ENCODE measurements around the gene THOC1.
A peak's percentile ranks its signal among the peaks of the same experiment; 100 is the strongest.

THOC1 gene

DNA sequence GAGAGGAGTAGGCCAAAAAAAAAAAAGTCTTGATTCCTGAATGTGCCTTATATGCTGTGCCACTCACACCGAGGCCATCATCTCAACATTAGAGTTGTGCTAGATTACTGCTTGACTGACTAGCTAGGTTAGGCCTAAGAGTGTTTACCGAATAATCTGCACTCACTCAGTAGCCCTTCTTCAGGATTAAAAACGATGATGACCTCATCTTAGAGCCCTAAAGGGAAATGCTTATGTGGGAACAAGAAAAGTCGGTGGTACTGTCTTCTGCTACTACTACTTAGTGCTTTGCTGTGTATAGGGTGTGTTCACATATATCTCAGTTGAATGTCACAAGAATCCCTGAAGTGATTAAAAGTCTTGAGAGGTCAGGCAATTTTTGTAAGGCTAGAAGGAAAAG is 54.3 kb downstream of the THOC1 start:
- DNase-seq = no peak

DNA sequence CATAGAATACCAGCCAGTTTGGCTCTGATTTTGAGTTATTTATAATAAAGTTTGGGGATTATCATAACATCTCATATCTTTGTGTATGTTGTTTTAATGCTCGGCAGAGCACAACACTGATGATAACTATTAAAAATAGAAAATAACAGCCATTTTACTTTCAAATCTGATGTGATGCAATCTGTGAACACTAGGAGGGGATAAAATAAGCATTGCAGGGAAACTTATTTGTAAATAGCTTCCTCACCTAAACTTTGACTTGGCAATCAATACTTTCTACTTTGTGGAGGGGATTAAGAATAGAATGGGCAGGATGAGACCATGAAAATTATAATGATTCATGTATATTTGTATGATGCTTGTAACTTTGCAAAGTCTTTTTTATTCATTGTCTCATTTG is 55.1 kb downstream of the THOC1 start:
- DNase-seq = no peak

DNA sequence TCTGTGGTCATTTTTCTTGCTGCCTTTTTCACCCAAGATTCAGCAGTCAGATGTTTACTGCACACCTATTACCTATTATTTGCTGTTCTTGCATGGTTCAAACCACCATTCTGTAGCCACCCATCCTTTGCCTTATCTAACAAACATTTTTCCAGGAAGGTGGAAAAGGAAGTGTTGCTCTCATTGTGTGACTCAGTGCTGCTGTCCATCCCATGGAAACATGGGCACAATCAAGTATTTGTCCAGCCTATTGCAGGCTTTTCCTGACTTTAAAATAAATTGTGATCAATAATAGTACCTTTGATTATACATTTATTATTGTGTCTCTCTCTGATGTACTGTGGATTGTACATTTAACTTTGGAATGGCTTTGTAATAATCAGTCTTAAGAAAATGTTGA is 56.3 kb downstream of the THOC1 start:
- no peak for DNase-seq

DNA sequence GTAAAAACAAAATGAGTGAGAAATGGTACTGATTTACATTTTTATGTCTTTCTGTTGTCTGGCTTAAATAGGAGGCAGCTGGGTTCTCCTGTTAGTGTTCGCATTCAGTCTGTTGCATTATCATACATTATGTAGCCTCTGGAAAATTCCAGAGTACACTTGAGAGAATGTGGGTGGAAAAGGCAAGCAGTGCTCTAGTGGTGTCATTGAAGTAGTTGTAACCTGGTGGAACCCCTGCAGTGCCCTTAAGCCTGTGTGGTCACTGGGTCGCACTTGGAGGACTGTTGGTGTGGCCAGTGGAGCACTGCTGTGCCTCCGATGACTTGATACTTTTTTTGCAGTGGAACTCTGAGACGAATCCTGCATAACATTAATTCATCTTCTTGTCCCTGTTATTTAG is 57.1 kb downstream of the THOC1 start:
- DNase-seq = no peak

DNA sequence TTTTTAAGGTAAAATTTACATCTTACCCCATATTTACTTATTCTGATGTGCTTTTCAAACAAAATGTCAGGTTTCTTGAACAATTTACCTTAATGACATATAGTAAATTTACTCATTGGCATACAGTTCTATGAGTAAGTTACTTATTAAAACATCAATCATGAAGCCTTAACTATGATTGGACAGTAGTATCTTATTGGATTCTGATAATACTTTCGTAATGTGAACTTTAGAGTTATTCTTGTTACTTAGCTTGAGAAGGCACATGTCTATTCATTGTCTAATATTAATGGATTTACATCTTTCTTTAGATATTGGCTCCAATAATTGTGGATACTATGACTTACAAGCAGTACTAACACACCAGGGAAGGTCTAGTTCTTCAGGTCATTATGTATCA is 57.8 kb downstream of the THOC1 start:
- DNase-seq = no peak

DNA sequence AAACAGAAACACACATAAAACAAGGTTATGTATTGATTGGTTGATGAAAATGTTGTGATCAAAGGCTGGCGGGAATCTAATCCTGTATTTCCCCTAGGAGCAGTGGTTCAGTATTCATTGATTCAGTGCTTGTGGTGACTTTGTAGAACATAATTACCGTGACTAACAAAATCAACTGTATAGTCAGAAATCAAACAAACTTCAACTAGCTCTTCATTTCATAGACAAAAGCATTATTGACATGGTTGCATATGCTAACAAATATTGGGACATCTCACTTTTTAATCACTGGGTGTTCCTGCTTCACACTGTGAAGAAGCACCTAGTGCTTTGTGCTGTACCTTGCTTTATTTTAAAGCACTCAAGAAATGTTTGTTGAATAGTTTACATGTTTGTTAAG is 68.1 kb downstream of the THOC1 start:
- peak; percentile 30 for DNase-seq

DNA sequence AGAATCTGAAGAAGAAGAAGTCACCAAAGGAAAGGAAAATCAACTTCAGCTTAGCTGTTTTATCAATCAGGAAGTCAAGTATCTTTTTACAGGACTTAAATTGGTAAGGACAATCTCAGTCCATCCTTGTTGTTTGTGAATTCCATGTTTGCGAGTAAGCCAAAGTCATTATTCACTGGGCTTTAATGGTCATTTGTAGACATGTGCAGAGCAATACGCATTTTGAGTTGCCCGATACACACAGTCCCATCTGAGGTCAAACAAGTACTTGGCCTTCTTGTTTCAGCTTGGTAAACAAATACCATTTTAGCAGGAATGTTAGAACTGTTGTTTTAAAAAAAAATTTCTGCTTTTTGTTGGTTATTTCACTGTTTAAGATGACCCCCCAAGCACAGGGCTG is 68.6 kb downstream of the THOC1 start:
- no peak for DNase-seq

DNA sequence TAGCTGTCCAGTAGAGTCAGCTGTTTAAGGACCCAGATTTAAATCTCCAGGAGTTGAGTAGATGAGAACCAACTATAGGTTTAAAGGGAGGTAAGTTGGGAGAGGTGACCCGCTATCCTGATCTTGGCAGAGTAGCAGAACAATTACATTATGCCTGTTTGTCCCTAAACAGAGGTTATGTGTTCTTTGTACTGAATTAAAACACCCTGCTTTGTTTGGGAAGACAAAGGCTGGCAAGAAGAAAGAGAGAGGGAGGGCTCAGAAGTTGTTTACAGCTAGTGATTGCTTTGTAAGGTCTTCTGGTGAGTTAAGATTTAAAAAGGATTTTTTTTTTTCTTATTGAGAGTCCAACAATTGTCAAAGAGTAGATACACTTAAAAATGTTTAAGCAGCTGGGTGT is 72.2 kb downstream of the THOC1 start:
- DNase-seq = no peak

DNA sequence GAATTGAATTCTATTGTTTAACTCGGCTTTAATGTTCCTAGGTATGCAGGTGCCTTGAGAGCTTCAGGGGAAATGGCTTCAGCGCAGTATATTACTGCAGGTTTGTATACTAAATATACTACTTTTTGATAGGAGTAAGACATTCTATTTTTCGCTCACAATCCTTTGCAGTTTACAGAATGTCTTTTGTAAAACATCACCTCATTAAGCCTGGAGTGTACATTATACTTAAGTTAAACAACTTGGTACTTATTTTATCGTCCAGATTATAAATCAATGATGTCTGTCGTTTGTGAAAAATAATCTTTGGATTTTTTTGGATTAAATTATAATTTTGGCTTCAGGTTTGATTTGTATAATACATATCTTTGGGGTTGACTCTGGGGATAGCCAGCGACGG is 75.0 kb downstream of the THOC1 start:
- no peak for DNase-seq

DNA sequence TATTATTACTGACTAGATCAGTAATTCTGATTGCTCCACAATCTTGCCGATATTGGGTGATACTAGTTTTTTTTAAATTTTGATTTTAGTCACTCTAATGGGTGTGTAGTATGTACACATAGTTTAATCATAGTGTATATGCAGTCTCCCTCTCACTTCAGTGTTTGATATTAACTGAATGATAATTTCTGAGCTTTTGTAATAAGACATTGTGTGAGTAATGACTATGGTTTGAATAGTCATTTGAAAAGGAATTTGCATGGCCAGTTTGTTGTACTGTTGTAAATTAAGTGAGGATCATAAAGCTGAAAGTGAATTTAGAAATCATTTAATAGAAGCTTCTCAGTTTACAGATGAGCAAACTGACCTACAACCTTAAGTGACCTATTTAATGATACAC is 76.1 kb downstream of the THOC1 start:
- no peak for DNase-seq

DNA sequence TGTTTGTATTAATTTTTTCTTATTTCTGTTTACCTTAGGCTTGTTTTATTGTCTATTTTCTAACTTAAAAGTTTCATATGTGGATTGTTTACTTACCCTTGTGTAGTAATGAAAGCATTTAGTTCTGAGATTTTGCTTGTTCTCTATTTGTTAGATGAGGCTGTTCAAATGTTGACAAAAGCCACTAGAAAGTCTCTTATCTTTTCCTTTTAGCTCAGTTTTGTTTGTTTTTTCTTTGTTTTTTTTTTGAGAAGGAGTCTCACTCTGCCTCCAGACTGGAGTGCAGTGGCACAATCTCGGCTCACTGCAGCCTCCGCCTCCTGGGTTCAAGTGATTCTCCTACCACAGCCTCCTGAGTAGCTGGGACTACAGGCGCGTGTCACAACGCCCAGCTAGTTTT is 78.6 kb downstream of the THOC1 start:
- no peak for DNase-seq

DNA sequence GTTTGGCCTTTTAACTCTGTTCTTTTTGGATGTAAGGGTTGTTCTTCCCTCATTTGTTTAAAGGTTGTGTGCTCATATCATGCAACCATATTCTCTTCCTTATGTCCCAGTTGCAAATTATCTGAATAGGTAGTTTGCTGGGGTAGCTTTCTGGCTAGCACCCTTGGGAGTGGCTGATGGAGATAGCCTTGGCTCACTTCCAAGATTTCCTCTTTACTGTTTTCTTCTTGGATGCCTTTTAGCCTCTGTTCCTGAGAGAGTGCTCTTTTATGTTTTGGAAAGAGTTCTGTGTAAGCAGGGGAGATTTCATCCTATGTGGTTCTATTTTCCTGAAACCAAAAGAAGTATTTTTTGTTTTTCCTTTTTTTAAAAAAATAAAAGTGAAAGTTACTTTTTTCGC is 84.1 kb downstream of the THOC1 start:
- peak; percentile 72 for DNase-seq

DNA sequence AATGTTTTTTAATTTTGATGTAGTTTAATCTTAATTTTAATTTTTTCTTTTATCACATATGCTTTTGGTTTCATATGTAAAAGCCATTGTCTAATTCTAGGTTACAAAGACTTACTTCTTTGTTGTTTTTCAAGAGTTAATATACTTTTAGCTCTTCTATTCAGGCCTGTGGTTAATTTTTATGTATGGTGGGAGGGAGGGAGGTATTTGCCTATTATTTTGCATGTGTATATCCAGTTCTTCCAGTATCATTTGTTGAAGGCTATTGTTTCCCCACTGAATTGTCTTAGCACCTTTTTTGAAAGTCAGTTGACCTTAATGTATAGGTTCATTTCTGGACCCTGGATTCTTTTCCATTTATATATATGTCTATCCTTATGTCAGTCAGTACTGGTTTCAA is 86.1 kb downstream of the THOC1 start:
- DNase-seq = no peak

DNA sequence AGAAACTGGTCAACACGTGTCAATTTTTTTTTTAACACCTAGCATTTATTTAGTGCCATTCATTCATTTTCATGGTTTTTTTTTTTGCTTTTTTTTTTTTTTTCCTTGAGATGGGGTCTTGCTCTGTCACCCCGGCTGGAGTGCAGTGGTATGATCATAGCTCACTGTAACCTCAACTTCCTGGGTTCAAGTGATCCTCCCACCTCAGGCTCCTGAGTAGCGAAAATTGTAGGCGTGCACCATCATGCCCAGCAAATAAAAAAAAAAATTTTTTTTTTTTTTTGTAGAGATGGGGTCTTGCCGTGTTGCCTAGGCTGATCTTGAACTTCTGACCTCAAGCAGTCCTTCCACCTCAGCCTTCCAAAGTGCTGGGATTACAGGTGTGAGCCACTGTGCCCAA is 88.3 kb downstream of the THOC1 start:
- DNase-seq = no peak

DNA sequence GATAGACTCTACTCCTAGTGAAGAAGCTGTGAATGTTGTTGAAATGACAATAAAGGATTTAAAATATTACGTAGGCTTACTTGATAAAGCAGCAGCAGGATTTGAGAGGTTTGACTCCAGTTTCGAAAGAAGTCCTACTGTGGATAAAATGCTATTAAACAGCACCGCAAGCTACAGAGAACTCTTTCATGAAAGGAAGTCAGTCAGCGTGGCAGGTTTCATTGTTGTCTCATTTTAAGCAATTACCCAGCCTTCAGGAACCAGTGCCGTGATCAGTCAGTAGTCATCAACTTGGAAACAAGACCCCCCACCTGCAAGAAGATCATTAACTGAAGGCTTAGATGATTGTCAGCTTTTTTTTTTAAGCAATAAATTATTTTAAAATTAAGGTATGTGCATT is 95.5 kb downstream of the THOC1 start:
- peak; percentile 81 for DNase-seq
